K562 (cell line): Measurements from ENCODE around the gene EDEM2. TPM values are rescaled to one million over a fixed set of nuclear protein-coding genes. Genes with fewer than 3 reads are reported as not detected.

Source experiments
- ATAC-seq: fragments of 200-7000 bp; cut with Tn5 transposase; 3 replicates; pipeline ENCODE4 v1.9.1; 2020; ENCODE audit warnings: moderate library complexity
- BruUV-seq: library from RNA; stranded (reverse); fragments of 400-500 nt; replicated peaks from 2 replicates; lab custom pipeline; 2021; lab: Mats Ljungman, UMichigan
- CTCF ChIA-PET: fragments of 300-600 bp; formaldehyde crosslinking; extraction: SDS; loops from one replicate; lab custom pipeline; 2021; ENCODE audit warnings: low intra/inter-chr PET ratio; lab: Yijun Ruan, JAX
- POLR2A ChIA-PET: fragments of 300-600, 350-650 bp; sonication (Branson Sonifier 250); formaldehyde crosslinking; extraction: SDS; loops from one replicate; lab custom pipeline; 2021; ENCODE audit warnings: antibody characterized with exemption, inconsistent platforms; lab: Yijun Ruan, JAX
- DNase-seq, 4 experiments: peaks; one replicate each; pipeline versions ENCODE4 v3.0.0 to v3.0.0-alpha.2; 2011 to 2018; ENCODE audit warnings: low spot score in 3 of 4, mixed read lengths in 3 of 4; ENCODE audit errors: extremely low read depth in 1 of 4
- FAIRE-seq: peaks from 2 replicates; lab custom pipeline; 2011; peaks lifted over from hg19 to GRCh38; lab: Jason Lieb, UNC
- H2AFZ ChIP-seq: 2 replicates; pipeline ENCODE4 v1.6.0; 2011; ENCODE audit warnings: low read depth, low read length, control low read depth, inconsistent platforms
- H3K27ac ChIP-seq: fragments of 200-600 bp; 3 replicates; pipeline ENCODE4 v1.8.0; 2011; ENCODE audit warnings: low read depth, mild to moderate bottlenecking, control low read depth, inconsistent platforms, low read length, moderate library complexity, mixed read lengths; ENCODE audit errors: extremely low read depth
- H3K27me3 ChIP-seq, 2 experiments: fragments of 300-600 bp in 1 of 2; 2 replicates in 1 of 2; 3 replicates in 1 of 2; pipeline versions ENCODE4 v1.6.0 to v1.8.0; 2011; ENCODE audit warnings: inconsistent platforms in 2 of 2, low read length in 2 of 2, mild to moderate bottlenecking in 1 of 2, mixed read lengths in 1 of 2, moderate library complexity in 1 of 2; ENCODE audit not compliant: control insufficient read depth in 2 of 2, insufficient read depth in 2 of 2
- H3K36me3 ChIP-seq: fragments of 300-600 bp; 3 replicates; pipeline ENCODE4 v1.8.0; 2011; ENCODE audit warnings: mild to moderate bottlenecking, low read length, inconsistent platforms; ENCODE audit not compliant: control insufficient read depth, insufficient read depth
- H3K4me1 ChIP-seq, 2 experiments: fragments of 200-600 bp in 1 of 2; replicated peaks in 1 of 2; 2 replicates in 1 of 2; 3 replicates in 1 of 2; pipeline versions ENCODE4 v1.5.1 to v1.8.0; 2011; ENCODE audit warnings: inconsistent platforms in 2 of 2, low read length in 2 of 2, mild to moderate bottlenecking in 1 of 2, mixed read lengths in 1 of 2, moderate library complexity in 1 of 2; ENCODE audit not compliant: control insufficient read depth in 2 of 2, insufficient read depth in 2 of 2
- H3K4me2 ChIP-seq: 2 replicates; pipeline ENCODE4 v1.6.1; 2011; ENCODE audit warnings: low read length, control low read depth, inconsistent platforms, mixed read lengths; ENCODE audit not compliant: insufficient read depth
- H3K4me3 ChIP-seq: fragments of 200-600 bp; sonication (generic), shearing (Covaris generic); 2 replicates; pipeline ENCODE4 v1.5.1; 2016; ENCODE audit warnings: control low read depth, inconsistent platforms
- H3K79me2 ChIP-seq: fragments of 200-600 bp; 3 replicates; pipeline ENCODE4 v1.8.0; 2011; ENCODE audit warnings: low read length, inconsistent platforms; ENCODE audit not compliant: control insufficient read depth, insufficient read depth
- H3K9ac ChIP-seq, 2 experiments: 2 replicates each; pipeline versions ENCODE4 v1.6.0 to v1.6.1; 2011; ENCODE audit warnings: low read depth in 2 of 2, low read length in 2 of 2, control low read depth in 1 of 2, inconsistent platforms in 1 of 2, mild to moderate bottlenecking in 1 of 2, mixed read lengths in 1 of 2; ENCODE audit not compliant: insufficient read depth in 1 of 2
- H3K9me1 ChIP-seq: one replicate; pipeline ENCODE4 v1.6.0; 2011; ENCODE audit warnings: inconsistent platforms, mild to moderate bottlenecking, low read length, moderate library complexity; ENCODE audit not compliant: control insufficient read depth, insufficient read depth
- H3K9me3 ChIP-seq: replicated peaks from 2 replicates; pipeline ENCODE4 v1.5.1; 2011; ENCODE audit warnings: low read depth, low read length, inconsistent platforms; ENCODE audit not compliant: control insufficient read depth, insufficient read depth
- H4K20me1 ChIP-seq: replicated peaks from 2 replicates; pipeline ENCODE4 v1.6.1; 2011; ENCODE audit warnings: low read length, inconsistent platforms, mixed read lengths; ENCODE audit not compliant: control insufficient read depth, insufficient read depth
- ARID1B ChIP-seq: fragments of 450-650 bp; IDR thresholded peaks from 2 replicates; pipeline ENCODE4 v1.6.1; 2016; ENCODE audit warnings: antibody characterized with exemption, mild to moderate bottlenecking, inconsistent platforms
- CBX1 ChIP-seq: sonication (generic); IDR thresholded peaks from 2 replicates; pipeline ENCODE4 v1.6.1; 2016; ENCODE audit warnings: antibody characterized with exemption, low read depth, mild to moderate bottlenecking
- CEBPG ChIP-seq, 3 experiments: fragments of 200-800 bp in 1 of 3; sonication (Bioruptor generic) in 1 of 3; sonication (generic) in 1 of 3; formaldehyde crosslinking in 1 of 3; IDR thresholded peaks in 2 of 3; conservative IDR thresholded peaks in 1 of 3; 2 replicates each; pipeline versions ENCODE4 v1.6.1 to v1.8.0; 2016 to 2022; ENCODE audit warnings: missing compliant biosample characterization in 2 of 3, missing genetic modification characterization in 2 of 3, mild to moderate bottlenecking in 1 of 3, missing genetic modification reagents in 1 of 3
- EGR1 ChIP-seq: fragments of 450-650 bp; conservative IDR thresholded peaks from 2 replicates; pipeline ENCODE4 v1.6.1; 2017; ENCODE audit warnings: mild to moderate bottlenecking
- GATA2 ChIP-seq: sonication (generic); formaldehyde crosslinking; IDR thresholded peaks from 2 replicates; pipeline ENCODE4 v1.4.0; 2020; ENCODE audit warnings: mild to moderate bottlenecking, missing genetic modification reagents
- HINFP ChIP-seq: fragments of 450-650 bp; conservative IDR thresholded peaks from 2 replicates; pipeline ENCODE4 v1.6.1; 2016; ENCODE audit warnings: missing genetic modification characterization, low read depth, mild to moderate bottlenecking, control low read depth, missing compliant biosample characterization
- KLF13 ChIP-seq: fragments of 450-650 bp; IDR thresholded peaks from 2 replicates; pipeline ENCODE4 v1.6.1; 2016; ENCODE audit warnings: missing genetic modification characterization, low read depth, mild to moderate bottlenecking, missing compliant biosample characterization, moderate library complexity, borderline replicate concordance
- PHB ChIP-seq: fragments of 250-450 bp; sonication (Bioruptor Pico); IDR thresholded peaks from 2 replicates; pipeline ENCODE4 v1.5.0; 2021
- TEAD1 ChIP-seq, 2 experiments: fragments of 450-650 bp in 1 of 2; sonication (generic) in 1 of 2; formaldehyde crosslinking; IDR thresholded peaks; 2 replicates each; pipeline versions ENCODE4 v1.4.0 to v1.8.0; 2020 to 2022; ENCODE audit warnings: mild to moderate bottlenecking in 2 of 2, missing genetic modification reagents in 1 of 2
- YY1 ChIP-seq, 3 experiments: IDR thresholded peaks; 2 replicates each; pipeline ENCODE4 v1.6.1; 2011; ENCODE audit warnings: low read length in 2 of 3, mild to moderate bottlenecking in 2 of 3, moderate library complexity in 2 of 3, borderline replicate concordance in 1 of 3, control low read depth in 1 of 3, low read depth in 1 of 3; ENCODE audit not compliant: insufficient read depth in 3 of 3, insufficient replicate concordance in 2 of 3, control insufficient read depth in 1 of 3, insufficient read length in 1 of 3; ENCODE audit errors: extremely low read depth in 1 of 3
- ZFP36 ChIP-seq: fragments of 150-350 bp; IDR thresholded peaks from 2 replicates; pipeline ENCODE4 v1.6.1; 2018; ENCODE audit warnings: low read length, low read depth; ENCODE audit not compliant: partially characterized antibody
- ZNF431 ChIP-seq: sonication (generic); formaldehyde crosslinking; IDR thresholded peaks from 2 replicates; pipeline ENCODE4 v1.8.0; 2022; ENCODE audit warnings: mild to moderate bottlenecking, missing genetic modification reagents
- ZNF511 ChIP-seq: sonication (generic); formaldehyde crosslinking; IDR thresholded peaks from 2 replicates; pipeline ENCODE4 v1.8.0; 2022; ENCODE audit warnings: mild to moderate bottlenecking, missing genetic modification reagents
- ZNF639 ChIP-seq, 2 experiments: fragments of 200-800 bp in 1 of 2; sonication (Bioruptor generic) in 1 of 2; sonication (generic) in 1 of 2; formaldehyde crosslinking in 1 of 2; IDR thresholded peaks in 1 of 2; conservative IDR thresholded peaks in 1 of 2; 2 replicates each; pipeline versions ENCODE4 v1.5.0 to v1.6.1; 2016 to 2020; ENCODE audit warnings: missing compliant biosample characterization in 1 of 2, missing genetic modification characterization in 1 of 2, missing genetic modification reagents in 1 of 2
- WGBS: fragments of 100-300 bp; shearing (Covaris generic); methylation state at CpG from one replicate; pipeline ENCODE4 v1.1.6; 2016; ENCODE audit warnings: low coverage, mixed read lengths; ENCODE audit not compliant: insufficient coverage; ENCODE audit errors: missing lambda C conversion rate; 5-methylcytosine and 5-hydroxymethylcytosine counted together
- in situ Hi-C: fragments of 300-500 bp; cut with MboI; formaldehyde crosslinking; loops from 4 replicates; pipeline ENCODE4 v1.15.0; 2018; ENCODE audit warnings: inconsistent platforms, mixed read lengths
- intact Hi-C: fragments of 100-400 bp; cut with micrococcal nuclease; formaldehyde crosslinking; loops from 2 replicates; pipeline ENCODE4 v1.14.2; 2022
- polyA plus RNA-seq, 8 experiments: library from polyadenylated mRNA; depleted of rRNA in 4 of 8; stranded (reverse) in 5 of 8; unstranded in 3 of 8; fragments of >200 nt; fragmentation: Nextera tagmentation in 2 of 8; fragmentation: Illumina TruSeq in 1 of 8; extraction: Ambion mirVana in 2 of 8; extraction: Trizol in 1 of 8; gene quantifications; 2 replicates each; pipeline versions ENCODE4 v1.2.1 to v1.2.3, GENCODE V29; 2011 to 2014; ENCODE audit warnings: inconsistent platforms in 1 of 8, missing spikeins in 1 of 8
- total RNA-seq, 7 experiments: library from RNA; depleted of rRNA in 6 of 7; stranded (reverse); fragments of >200 nt in 6 of 7; fragmentation: Illumina TruSeq in 2 of 7; extraction: Trizol in 2 of 7; gene quantifications; 2 replicates each; pipeline versions ENCODE4 v1.2.1 to v1.2.3, GENCODE V29; 2011 to 2021; ENCODE audit warnings: low replicate concordance in 1 of 7

Gene EDEM2
- total and polyA plus RNA-seq, 9 of the 15 experiments (the other 6 are each of a cell fraction or from before 2014, with no cell fraction given) = 6.9 to 11.0 (median 9.7) TPM

GRCh38 chr20:35129647-35130069 is 17.5 kb downstream of the EDEM2 start (continued):
- TF ChIP-seq EGR1 (no peak), ARID1B (no peak), CEBPG (CRISPR knock-in tag; IDR thresholded peaks at IDR 0.05) (peak; percentile 55; the same call in 1 of the 2 replicates), CEBPG (tag; conservative IDR thresholded peaks at IDR 0.05 in 1 of 2, IDR thresholded peaks at IDR 0.05 in 1 of 2) (peak; percentile 63 to 94)

GRCh38 chr20:35125753-35126152 is 21.4 kb downstream of the EDEM2 start:
- no TSS peak for BruUV-seq
- TF ChIP-seq ZNF511 (no peak), HINFP (tag) (no peak), ZFP36 (no peak), YY1 (IDR thresholded peaks at IDR 0.05; ENCODE audit: borderline replicate concordance in 1 of 3, control insufficient read depth in 1 of 3, extremely low read depth in 1 of 3, insufficient read depth in 3 of 3, insufficient read length in 1 of 3, insufficient replicate concordance in 2 of 3, low read depth in 1 of 3, low read length in 2 of 3) (no peak), KLF13 (no peak), ZNF431 (CRISPR knock-in tag) (no peak), ZNF639 (CRISPR knock-in tag; conservative IDR thresholded peaks at IDR 0.05 in 1 of 2, IDR thresholded peaks at IDR 0.05 in 1 of 2) (no peak), TEAD1 (CRISPR knock-in tag; IDR thresholded peaks at IDR 0.05) (no peak), GATA2 (CRISPR knock-in tag) (no peak), PHB (CRISPR knock-in tag) (no peak), CBX1 (no peak)

More at GRCh38 chr20:35125753-35126152, 21.4 kb downstream of the EDEM2 start:
- no peaks in the 10 kb centered on the region for H3K27me3 ChIP-seq
- H3K79me2 ChIP-seq = no peaks in the 10 kb centered on the region
- no peaks in the 10 kb centered on the region for H4K20me1 ChIP-seq
- FAIRE-seq (no peak), ATAC-seq (no peak), DNase-seq (no peak)
- WGBS = 57% methylated on average over 5 of the region's 5 CpGs
- intact Hi-C loops = no loop called here
- no peaks in the 10 kb centered on the region for H3K9me3 ChIP-seq
- H3K9ac ChIP-seq = no peak overlapping the region
- H3K4me3 ChIP-seq = no peak overlapping the region
- in situ Hi-C loops = loop anchor here (25.0 kb wide), 1 partner anchor 312 kb away; the partner anchor contains the start of gene GDF5
- no peaks in the 10 kb centered on the region for H3K9me1 ChIP-seq
- no peak overlapping the region; the same call in 2 of the 3 replicates for H3K27ac ChIP-seq
- CTCF ChIA-PET = no interaction called here
- H3K4me1 ChIP-seq = peaks cover 5 to 20% of the 10 kb centered on the region in 2 experiments; a peak in 4 of 5 replicates
- H3K36me3 ChIP-seq = peaks cover 36% of the 10 kb centered on the region; the same call in 2 of the 3 replicates
- no peak overlapping the region for H2AFZ ChIP-seq
- no peak overlapping the region for H3K4me2 ChIP-seq
- POLR2A ChIA-PET = interaction anchor here (0.9 to 1.3 kb wide), 2 partner anchors 10 to 13 kb away, joined by 3 to 4 read pairs; no protein-coding TSS in a partner anchor
